Liver (tissue), 9 donors: ENCODE measurements around the gene PCDHGB3. TPM values are rescaled to one million over a fixed set of nuclear protein-coding genes. Genes with fewer than 3 reads are reported as not detected.

Source experiments
- DNase-seq: peaks from one replicate; pipeline ENCODE4 v3.0.0-alpha.2; 2017; ENCODE audit warnings: low spot score
- H3K27ac ChIP-seq, 2 donors: one replicate each; pipeline ENCODE4 v1.7.0; 2013; ENCODE audit warnings: inconsistent platforms in 2 of 2, low read length in 2 of 2, control low read depth in 1 of 2, low read depth in 1 of 2, mild to moderate bottlenecking in 1 of 2
- H3K27me3 ChIP-seq, 4 donors: one replicate each; pipeline versions ENCODE4 v1.6.1 to v1.7.0; 2013; ENCODE audit warnings: low read length in 3 of 4, inconsistent platforms in 1 of 4, mild to moderate bottlenecking in 1 of 4, moderate library complexity in 1 of 4; ENCODE audit not compliant: control insufficient read depth in 4 of 4, insufficient read depth in 4 of 4
- H3K36me3 ChIP-seq, 4 donors: one replicate each; pipeline versions ENCODE4 v1.6.1 to v1.7.0; 2013; ENCODE audit warnings: low read length in 3 of 4, mild to moderate bottlenecking in 3 of 4, low read depth in 1 of 4, moderate library complexity in 1 of 4; ENCODE audit not compliant: control insufficient read depth in 4 of 4, insufficient read depth in 3 of 4
- H3K4me1 ChIP-seq, 4 donors: one replicate each; pipeline versions ENCODE4 v1.6.1 to v1.7.0; 2013; ENCODE audit warnings: low read length in 3 of 4, mild to moderate bottlenecking in 3 of 4, moderate library complexity in 1 of 4; ENCODE audit not compliant: control insufficient read depth in 4 of 4, insufficient read depth in 4 of 4
- H3K4me3 ChIP-seq, 3 donors: one replicate each; pipeline versions ENCODE4 v1.6.1 to v1.7.0; 2013; ENCODE audit warnings: low read length in 3 of 3, control low read depth in 1 of 3, low read depth in 1 of 3, mild to moderate bottlenecking in 1 of 3
- H3K9ac ChIP-seq, 2 donors: one replicate each; pipeline ENCODE4 v1.7.0; 2013; ENCODE audit warnings: low read length in 2 of 2, mild to moderate bottlenecking in 2 of 2, moderate library complexity in 2 of 2, control low read depth in 1 of 2, low read depth in 1 of 2
- H3K9me3 ChIP-seq, 4 donors: one replicate each; pipeline versions ENCODE4 v1.6.1 to v1.7.0; 2013; ENCODE audit warnings: low read length in 3 of 4; ENCODE audit not compliant: control insufficient read depth in 4 of 4
- CTCF ChIP-seq: fragments of 150-350 bp; IDR thresholded peaks from 2 replicates; pipeline ENCODE4 v1.5.1; 2017; ENCODE audit warnings: improper control_type of control experiment, low read depth, low read length; ENCODE audit not compliant: missing input control
- EGR1 ChIP-seq, 2 donors: IDR thresholded peaks; 2 replicates each; pipeline ENCODE4 v1.6.1; 2016 to 2018; ENCODE audit warnings: antibody characterized with exemption in 2 of 2, low read depth in 2 of 2
- FOXA1 ChIP-seq: IDR thresholded peaks from 2 replicates; pipeline ENCODE4 v1.6.1; 2016; ENCODE audit warnings: antibody characterized with exemption
- FOXA2 ChIP-seq: IDR thresholded peaks from 2 replicates; pipeline ENCODE4 v1.6.1; 2016; ENCODE audit warnings: antibody characterized with exemption
- GABPA ChIP-seq, 2 donors: IDR thresholded peaks in 1 of 2; conservative IDR thresholded peaks in 1 of 2; 2 replicates each; pipeline ENCODE4 v1.6.1; 2016; ENCODE audit warnings: antibody characterized with exemption in 2 of 2, mild to moderate bottlenecking in 1 of 2, moderate library complexity in 1 of 2
- HNF4A ChIP-seq, 2 donors: conservative IDR thresholded peaks; 2 replicates each; pipeline ENCODE4 v1.6.1; 2016; ENCODE audit warnings: antibody characterized with exemption in 2 of 2, mild to moderate bottlenecking in 2 of 2
- HNF4G ChIP-seq: IDR thresholded peaks from 2 replicates; pipeline ENCODE4 v1.6.1; 2016; ENCODE audit warnings: antibody characterized with exemption
- JUND ChIP-seq, 2 donors: IDR thresholded peaks; 2 replicates each; pipeline ENCODE4 v1.6.1; 2016; ENCODE audit warnings: antibody characterized with exemption in 2 of 2
- MAX ChIP-seq: IDR thresholded peaks from 2 replicates; pipeline ENCODE4 v1.6.1; 2016; ENCODE audit warnings: antibody characterized with exemption
- NR2F2 ChIP-seq: IDR thresholded peaks from 2 replicates; pipeline ENCODE4 v1.6.1; 2016; ENCODE audit warnings: antibody characterized with exemption
- RAD21 ChIP-seq, 2 donors: IDR thresholded peaks; 2 replicates each; pipeline ENCODE4 v1.6.1; 2016; ENCODE audit warnings: antibody characterized with exemption in 2 of 2, mild to moderate bottlenecking in 2 of 2
- REST ChIP-seq: IDR thresholded peaks from 2 replicates; pipeline ENCODE4 v1.6.1; 2016; ENCODE audit warnings: antibody characterized with exemption, mild to moderate bottlenecking
- RXRA ChIP-seq, 2 donors: IDR thresholded peaks; 2 replicates each; pipeline ENCODE4 v1.6.1; 2017 to 2018; ENCODE audit warnings: antibody characterized with exemption in 2 of 2, mild to moderate bottlenecking in 1 of 2
- SP1 ChIP-seq: IDR thresholded peaks from 2 replicates; pipeline ENCODE4 v1.6.1; 2018; ENCODE audit warnings: antibody characterized with exemption, mild to moderate bottlenecking
- TAF1 ChIP-seq: conservative IDR thresholded peaks from 2 replicates; pipeline ENCODE4 v1.6.1; 2016; ENCODE audit warnings: antibody characterized with exemption, mild to moderate bottlenecking
- YY1 ChIP-seq: IDR thresholded peaks from 2 replicates; pipeline ENCODE4 v1.6.1; 2016; ENCODE audit warnings: antibody characterized with exemption, mild to moderate bottlenecking
- WGBS: extraction: QIAGEN DNeasy Blood & Tissue Kit; methylation state at CpG from one replicate; pipeline ENCODE4 v1.1.7; 2013; 5-methylcytosine and 5-hydroxymethylcytosine counted together
- polyA plus RNA-seq, 2 donors: library from polyadenylated mRNA; stranded (reverse) in 1 of 2; unstranded in 1 of 2; fragments of 200-250 nt in 1 of 2; fragments of >200 nt in 1 of 2; fragmentation: Nextera tagmentation in 1 of 2; extraction: Ambion mirVana in 1 of 2; gene quantifications; one replicate each; pipeline versions ENCODE4 v1.2.1 to v1.2.3, GENCODE V29; 2013 to 2015
- total RNA-seq, 2 donors: library from RNA; depleted of rRNA; stranded (reverse); fragments of >200 nt; gene quantifications; one replicate each; pipeline ENCODE4 v1.2.3, GENCODE V29; 2014
- TF ChIP-seq, protein P1 (sequence below): IDR thresholded peaks from 2 replicates; pipeline ENCODE4 v1.6.1; 2016; ENCODE audit warnings: antibody characterized with exemption
- TF ChIP-seq, protein P2 (sequence below): IDR thresholded peaks from 2 replicates; pipeline ENCODE4 v1.6.1; 2016; ENCODE audit warnings: antibody characterized with exemption
- donor health status: healthy.
- donor health status: healthy.
- donor health status: healthy.
- donor health status: healthy.
- donor health status: healthy.

PCDHGB3 gene
- total and polyA plus RNA-seq, 4 donors: 0.07 to 1.2 (median 0.37) TPM; not detected in 1

DNA sequence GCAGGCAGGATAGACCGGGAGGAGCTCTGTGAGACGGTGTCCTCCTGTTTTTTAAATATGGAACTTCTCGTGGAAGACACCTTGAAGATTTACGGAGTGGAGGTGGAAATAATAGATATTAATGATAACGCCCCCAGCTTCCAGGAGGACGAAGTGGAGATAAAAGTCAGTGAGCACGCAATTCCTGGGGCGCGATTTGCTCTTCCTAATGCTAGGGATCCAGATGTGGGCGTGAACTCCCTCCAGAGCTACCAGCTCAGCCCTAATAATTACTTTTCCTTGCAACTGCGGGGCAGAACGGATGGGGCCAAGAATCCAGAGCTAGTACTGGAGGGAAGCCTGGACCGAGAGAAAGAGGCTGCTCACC lies 51.4 kb downstream of the PCDHGB3 start:
- H3K4me3 ChIP-seq: peak overlapping the region; percentile 25 to 65 (median 52)
- 14% methylated on average over 13 of the region's 13 CpGs for WGBS
- H3K9me3 ChIP-seq: peaks cover 56 to 81% (median 61%) of the 10 kb centered on the region in 4 donors
- peaks cover 0 to 4% (median 0%) of the 10 kb centered on the region in 4 donors for H3K36me3 ChIP-seq
- H3K27me3 ChIP-seq: peaks cover 0 to 5% (median 0%) of the 10 kb centered on the region in 4 donors
- H3K9ac ChIP-seq: no peak overlapping the region
- DNase-seq: no peak
- no peaks in the 10 kb centered on the region for H3K4me1 ChIP-seq
- H3K27ac ChIP-seq: no peak overlapping the region
- TF ChIP-seq TAF1: no peak
- no peak for TF ChIP-seq RAD21 (IDR thresholded peaks at IDR 0.05)
- TF ChIP-seq HNF4A (conservative IDR thresholded peaks at IDR 0.05): no peak
- TF ChIP-seq, protein P1, sequence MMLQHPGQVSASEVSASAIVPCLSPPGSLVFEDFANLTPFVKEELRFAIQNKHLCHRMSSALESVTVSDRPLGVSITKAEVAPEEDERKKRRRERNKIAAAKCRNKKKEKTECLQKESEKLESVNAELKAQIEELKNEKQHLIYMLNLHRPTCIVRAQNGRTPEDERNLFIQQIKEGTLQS: no peak
- no peak for TF ChIP-seq CTCF
- TF ChIP-seq FOXA1: no peak
- no peak for TF ChIP-seq FOXA2
- TF ChIP-seq EGR1 (IDR thresholded peaks at IDR 0.05; ENCODE audit: low read depth in 2 of 2): no peak
- no peak for TF ChIP-seq HNF4G
- no peak for TF ChIP-seq RXRA (IDR thresholded peaks at IDR 0.05)
- TF ChIP-seq MAX: no peak
- no peak for TF ChIP-seq REST
- TF ChIP-seq, protein P2, sequence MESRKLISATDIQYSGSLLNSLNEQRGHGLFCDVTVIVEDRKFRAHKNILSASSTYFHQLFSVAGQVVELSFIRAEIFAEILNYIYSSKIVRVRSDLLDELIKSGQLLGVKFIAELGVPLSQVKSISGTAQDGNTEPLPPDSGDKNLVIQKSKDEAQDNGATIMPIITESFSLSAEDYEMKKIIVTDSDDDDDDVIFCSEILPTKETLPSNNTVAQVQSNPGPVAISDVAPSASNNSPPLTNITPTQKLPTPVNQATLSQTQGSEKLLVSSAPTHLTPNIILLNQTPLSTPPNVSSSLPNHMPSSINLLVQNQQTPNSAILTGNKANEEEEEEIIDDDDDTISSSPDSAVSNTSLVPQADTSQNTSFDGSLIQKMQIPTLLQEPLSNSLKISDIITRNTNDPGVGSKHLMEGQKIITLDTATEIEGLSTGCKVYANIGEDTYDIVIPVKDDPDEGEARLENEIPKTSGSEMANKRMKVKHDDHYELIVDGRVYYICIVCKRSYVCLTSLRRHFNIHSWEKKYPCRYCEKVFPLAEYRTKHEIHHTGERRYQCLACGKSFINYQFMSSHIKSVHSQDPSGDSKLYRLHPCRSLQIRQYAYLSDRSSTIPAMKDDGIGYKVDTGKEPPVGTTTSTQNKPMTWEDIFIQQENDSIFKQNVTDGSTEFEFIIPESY: no peak
- no peak for TF ChIP-seq JUND (IDR thresholded peaks at IDR 0.05)
- no peak for TF ChIP-seq YY1
- TF ChIP-seq NR2F2: no peak
- no peak for TF ChIP-seq SP1
- no peak for TF ChIP-seq GABPA (IDR thresholded peaks at IDR 0.05 in 1 of 2, conservative IDR thresholded peaks at IDR 0.05 in 1 of 2)

Other genes starting within 250 kb of the PCDHGB3 start
Only the 30 nearest of the 37 such genes appear.
- gene PCDHB9, start 183.1 kb upstream of the PCDHGB3 start, total RNA-seq: under 1 TPM; 0.09 to 0.25 TPM
- gene PCDHB9, start 183.1 kb upstream of the PCDHGB3 start, polyA plus RNA-seq: under 1 TPM; 0.03 to 0.07 TPM
- under 1 TPM; 0.14 to 0.17 TPM for gene PCDHB10, start 177.9 kb upstream of the PCDHGB3 start, total RNA-seq
- gene PCDHB10, start 177.9 kb upstream of the PCDHGB3 start, polyA plus RNA-seq: under 1 TPM; 0.07 TPM
- gene PCDHB11, start 170.6 kb upstream of the PCDHGB3 start, total RNA-seq: under 1 TPM; 0.23 to 0.33 TPM
- gene PCDHB11, start 170.6 kb upstream of the PCDHGB3 start, polyA plus RNA-seq: under 1 TPM; 0.08 to 0.09 TPM
- under 1 TPM; 0.28 to 0.33 TPM for gene PCDHB12, start 161.5 kb upstream of the PCDHGB3 start, total RNA-seq
- gene PCDHB12, start 161.5 kb upstream of the PCDHGB3 start, polyA plus RNA-seq: under 1 TPM; 0.06 to 0.12 TPM
- under 1 TPM; 0.19 to 0.42 TPM for gene PCDHB13, start 156.3 kb upstream of the PCDHGB3 start, total RNA-seq
- under 1 TPM; 0.11 to 0.17 TPM for gene PCDHB13, start 156.3 kb upstream of the PCDHGB3 start, polyA plus RNA-seq
- under 1 TPM; 0.42 to 0.47 TPM for gene PCDHB14, start 146.9 kb upstream of the PCDHGB3 start, total RNA-seq
- gene PCDHB14, start 146.9 kb upstream of the PCDHGB3 start, polyA plus RNA-seq: under 1 TPM; 0.10 to 0.23 TPM
- under 1 TPM; 0.28 to 0.59 TPM for gene PCDHB15, start 124.8 kb upstream of the PCDHGB3 start, total RNA-seq
- gene PCDHB15, start 124.8 kb upstream of the PCDHGB3 start, polyA plus RNA-seq: under 1 TPM; 0.21 to 0.52 TPM
- gene SLC25A2, start 66.2 kb upstream of the PCDHGB3 start, total RNA-seq: under 1 TPM; 0.19 to 0.42 TPM
- gene SLC25A2, start 66.2 kb upstream of the PCDHGB3 start, polyA plus RNA-seq: not detected
- gene TAF7, start 49.5 kb upstream of the PCDHGB3 start, total RNA-seq: 10 to 100 TPM; 25.7 to 36.3 TPM
- gene TAF7, start 49.5 kb upstream of the PCDHGB3 start, polyA plus RNA-seq: 10 to 100 TPM; 23.5 to 30.8 TPM
- under 1 TPM; 0.05 to 0.08 TPM for gene PCDHGA1, start 39.7 kb upstream of the PCDHGB3 start, total RNA-seq
- gene PCDHGA1, start 39.7 kb upstream of the PCDHGB3 start, polyA plus RNA-seq: under 1 TPM in 1 of 2 donors, not detected in 1; 0.05 TPM
- under 1 TPM; 0.23 to 0.42 TPM for gene PCDHGA2, start 31.5 kb upstream of the PCDHGB3 start, total RNA-seq
- gene PCDHGA2, start 31.5 kb upstream of the PCDHGB3 start, polyA plus RNA-seq: under 1 TPM; 0.26 to 0.46 TPM
- under 1 TPM; 0.09 to 0.59 TPM for gene PCDHGA3, start 26.4 kb upstream of the PCDHGB3 start, total RNA-seq
- gene PCDHGA3, start 26.4 kb upstream of the PCDHGB3 start, polyA plus RNA-seq: under 1 TPM; 0.25 to 0.32 TPM
- under 1 TPM; 0.14 to 0.75 TPM for gene PCDHGB1, start 20.1 kb upstream of the PCDHGB3 start, total RNA-seq
- under 1 TPM; 0.10 to 0.11 TPM for gene PCDHGB1, start 20.1 kb upstream of the PCDHGB3 start, polyA plus RNA-seq
- under 1 TPM; 0.23 to 0.92 TPM for gene PCDHGA4, start 15.2 kb upstream of the PCDHGB3 start, total RNA-seq
- under 1 TPM; 0.15 to 0.21 TPM for gene PCDHGA4, start 15.2 kb upstream of the PCDHGB3 start, polyA plus RNA-seq
- gene PCDHGB2, start 10.2 kb upstream of the PCDHGB3 start, total RNA-seq: 1 to 10 TPM in 1 of 2 donors, under 1 TPM in 1; 0.47 to 1.0 TPM
- gene PCDHGB2, start 10.2 kb upstream of the PCDHGB3 start, polyA plus RNA-seq: under 1 TPM in 1 of 2 donors, not detected in 1; 0.28 TPM
- under 1 TPM; 0.09 to 0.50 TPM for gene PCDHGA5, start 6.1 kb upstream of the PCDHGB3 start, total RNA-seq
- under 1 TPM; 0.04 to 0.08 TPM for gene PCDHGA5, start 6.1 kb upstream of the PCDHGB3 start, polyA plus RNA-seq
- gene PCDHGA6, start 3.6 kb downstream of the PCDHGB3 start, total RNA-seq: under 1 TPM; 0.37 to 0.67 TPM
- gene PCDHGA6, start 3.6 kb downstream of the PCDHGB3 start, polyA plus RNA-seq: under 1 TPM; 0.08 to 0.18 TPM
- under 1 TPM; 0.19 to 0.67 TPM for gene PCDHGA7, start 12.5 kb downstream of the PCDHGB3 start, total RNA-seq
- under 1 TPM; 0.21 TPM for gene PCDHGA7, start 12.5 kb downstream of the PCDHGB3 start, polyA plus RNA-seq
- gene PCDHGB4, start 17.5 kb downstream of the PCDHGB3 start, total RNA-seq: 1 to 10 TPM; 1.7 to 2.8 TPM
- 1 to 10 TPM in 1 of 2 donors, under 1 TPM in 1; 0.76 to 1.4 TPM for gene PCDHGB4, start 17.5 kb downstream of the PCDHGB3 start, polyA plus RNA-seq
- gene PCDHGA8, start 22.4 kb downstream of the PCDHGB3 start, total RNA-seq: under 1 TPM; 0.14 to 0.75 TPM
- under 1 TPM; 0.02 to 0.13 TPM for gene PCDHGA8, start 22.4 kb downstream of the PCDHGB3 start, polyA plus RNA-seq
- gene PCDHGB5, start 27.7 kb downstream of the PCDHGB3 start, total RNA-seq: 1 to 10 TPM; 2.5 to 3.8 TPM
- gene PCDHGB5, start 27.7 kb downstream of the PCDHGB3 start, polyA plus RNA-seq: 1 to 10 TPM in 1 of 2 donors, under 1 TPM in 1; 0.76 to 2.0 TPM
- 1 to 10 TPM in 1 of 2 donors, under 1 TPM in 1; 0.51 to 2.8 TPM for gene PCDHGA9, start 32.5 kb downstream of the PCDHGB3 start, total RNA-seq
- under 1 TPM; 0.11 to 0.63 TPM for gene PCDHGA9, start 32.5 kb downstream of the PCDHGB3 start, polyA plus RNA-seq
- gene PCDHGB6, start 37.8 kb downstream of the PCDHGB3 start, total RNA-seq: 1 to 10 TPM; 1.4 to 2.8 TPM
- 1 to 10 TPM in 1 of 2 donors, under 1 TPM in 1; 0.53 to 1.8 TPM for gene PCDHGB6, start 37.8 kb downstream of the PCDHGB3 start, polyA plus RNA-seq
- gene PCDHGA10, start 42.7 kb downstream of the PCDHGB3 start, total RNA-seq: 1 to 10 TPM; 2.0 to 3.9 TPM
- 1 to 10 TPM; 1.2 to 1.3 TPM for gene PCDHGA10, start 42.7 kb downstream of the PCDHGB3 start, polyA plus RNA-seq
- gene PCDHGB7, start 47.4 kb downstream of the PCDHGB3 start, total RNA-seq: 1 to 10 TPM; 1.6 to 3.1 TPM
- gene PCDHGB7, start 47.4 kb downstream of the PCDHGB3 start, polyA plus RNA-seq: under 1 TPM; 0.74 to 0.78 TPM
- gene PCDHGA11, start 50.8 kb downstream of the PCDHGB3 start, total RNA-seq: 1 to 10 TPM in 1 of 2 donors, under 1 TPM in 1; 0.75 to 2.5 TPM
- gene PCDHGA11, start 50.8 kb downstream of the PCDHGB3 start, polyA plus RNA-seq: under 1 TPM; 0.22 to 0.25 TPM
- gene PCDHGA12, start 60.3 kb downstream of the PCDHGB3 start, total RNA-seq: 1 to 10 TPM in 1 of 2 donors, under 1 TPM in 1; 0.37 to 1.9 TPM
- under 1 TPM; 0.39 to 0.74 TPM for gene PCDHGA12, start 60.3 kb downstream of the PCDHGB3 start, polyA plus RNA-seq
- gene PCDHGC3, start 105.7 kb downstream of the PCDHGB3 start, total RNA-seq: 1 to 10 TPM; 3.7 to 5.7 TPM
- gene PCDHGC3, start 105.7 kb downstream of the PCDHGB3 start, polyA plus RNA-seq: 10 to 100 TPM in 1 of 2 donors, 1 to 10 TPM in 1; 6.8 to 11.0 TPM
- 1 to 10 TPM in 1 of 2 donors, under 1 TPM in 1; 0.33 to 1.4 TPM for gene PCDHGC4, start 114.8 kb downstream of the PCDHGB3 start, total RNA-seq
- gene PCDHGC4, start 114.8 kb downstream of the PCDHGB3 start, polyA plus RNA-seq: not detected
- 1 to 10 TPM in 1 of 2 donors, under 1 TPM in 1; 0.19 to 1.1 TPM for gene PCDHGC5, start 118.8 kb downstream of the PCDHGB3 start, total RNA-seq
- gene PCDHGC5, start 118.8 kb downstream of the PCDHGB3 start, polyA plus RNA-seq: under 1 TPM in 1 of 2 donors, not detected in 1; 0.02 TPM